NCI-H2196 (cell line): ENCODE results near the gene TRIO.
"Not testable (repeated sequence)": the region's sequence is repeated elsewhere in the genome, so short reads cannot be mapped to it uniquely, and the experiment has no call there.

Experiments
- DNase-seq: peaks from one replicate; lab custom pipeline; 2025; ENCODE audit not compliant: unreplicated experiment; lab: John Stamatoyannopoulos, UW

Gene TRIO

DNA sequence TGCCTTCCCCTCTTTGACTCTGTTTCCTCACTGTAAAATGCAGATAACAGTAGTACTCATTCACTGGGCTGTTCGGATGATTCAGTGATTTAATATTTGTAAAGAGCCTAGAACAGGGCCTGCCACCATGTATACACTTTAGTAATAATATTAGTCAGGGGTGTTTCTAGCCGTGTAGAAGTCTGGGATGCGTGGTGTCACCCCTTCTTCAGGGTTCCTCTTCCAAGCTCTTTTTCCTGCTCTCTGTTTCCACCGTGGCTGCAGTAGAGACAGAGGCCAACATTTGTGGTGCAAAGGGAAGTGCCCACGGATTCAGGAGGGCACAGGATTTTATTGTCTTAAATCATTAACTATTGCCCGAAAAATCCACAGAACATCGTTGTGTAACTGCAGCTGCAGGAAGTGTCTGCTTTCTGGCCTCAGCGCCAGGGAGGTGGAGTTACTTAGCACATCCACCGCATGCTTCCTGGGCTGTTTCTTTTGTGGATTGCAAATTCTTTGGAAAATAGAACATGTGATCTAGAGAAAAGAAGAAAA lies 61.7 kb downstream of the TRIO start:
- peak; percentile 64 for DNase-seq

DNA sequence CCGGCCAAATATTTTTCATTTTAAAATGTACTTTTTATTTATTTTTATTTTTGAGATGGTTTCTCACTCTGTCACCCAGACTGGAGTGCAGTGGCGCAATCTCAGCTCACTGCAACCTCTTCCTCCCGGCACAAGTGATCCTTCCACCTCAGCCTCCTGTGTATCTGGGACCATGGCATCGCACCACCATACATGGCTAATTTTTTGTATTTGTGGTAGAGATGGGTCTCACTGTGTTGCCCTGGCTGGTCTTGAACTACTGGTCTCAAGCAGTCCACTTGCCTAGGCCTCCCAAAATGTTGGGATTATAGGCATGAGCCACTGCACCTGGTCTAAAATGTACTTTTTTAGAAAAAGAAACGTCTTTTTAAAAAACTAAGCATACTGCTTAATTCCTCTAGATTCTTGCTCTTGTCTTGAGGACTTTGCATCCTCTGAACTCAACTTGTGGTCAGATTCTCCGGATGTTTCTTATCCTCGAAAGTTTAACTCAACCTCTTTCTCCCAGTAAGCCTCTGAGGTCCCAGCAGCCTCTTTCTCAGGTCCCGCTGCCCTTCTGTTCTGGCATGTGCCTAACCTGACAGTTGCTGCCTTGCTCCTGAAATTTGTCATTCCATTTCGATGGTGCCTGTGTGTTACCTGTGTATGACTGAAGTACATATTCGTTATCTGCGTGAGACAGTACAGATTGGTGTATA lies 63.0 kb downstream of the TRIO start:
- no peak for DNase-seq

GRCh38 chr5:14207428-14207827 lies 64.3 kb downstream of the TRIO start:
- DNase-seq = not testable (repeated sequence)

- peak; percentile 30 for DNase-seq
Measured at GRCh38 chr5:14208071-14209021, 65.2 kb downstream of the TRIO start.

GRCh38 chr5:14209222-14209822 lies 66.2 kb downstream of the TRIO start:
- DNase-seq = no peak

DNA sequence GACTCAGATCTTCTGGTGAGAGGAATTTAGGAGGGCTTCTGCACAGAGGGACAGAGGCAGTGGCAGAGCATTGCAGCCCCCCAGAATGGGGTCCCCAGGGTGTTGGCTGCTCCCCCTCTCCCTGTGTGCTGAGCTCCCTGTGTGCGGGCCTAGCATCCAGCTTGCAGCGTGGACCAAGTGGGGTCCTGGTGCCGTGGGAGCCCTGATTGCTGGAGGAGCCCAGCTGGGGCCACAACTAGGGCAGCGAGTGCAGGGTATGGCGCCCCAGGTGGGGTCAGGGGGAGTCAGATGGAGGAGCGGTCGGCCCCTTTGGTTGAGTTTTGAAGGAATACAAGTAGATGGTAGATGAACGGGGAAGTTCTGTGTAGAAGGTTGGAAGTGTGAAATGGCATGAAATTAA lies 66.7 kb downstream of the TRIO start:
- DNase-seq = no peak

DNA sequence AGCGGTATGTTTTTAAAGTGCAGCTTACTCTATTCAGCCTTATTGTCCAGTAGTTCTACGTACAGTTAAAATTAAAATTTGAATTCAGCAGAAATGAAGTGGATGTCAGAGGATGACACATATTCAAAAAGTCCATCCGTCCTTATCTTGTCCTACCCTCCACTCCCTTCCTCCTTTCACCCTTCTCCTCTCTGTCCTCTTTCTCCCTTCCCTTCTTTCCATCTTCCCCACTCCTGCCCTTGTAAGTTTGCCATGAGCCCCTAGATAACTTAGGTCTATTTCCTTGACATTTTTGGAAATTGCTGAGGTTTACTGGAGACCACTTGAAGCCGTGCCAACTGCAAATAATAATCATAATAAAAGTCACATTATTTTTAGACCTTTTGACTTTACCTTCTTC lies 67.6 kb downstream of the TRIO start:
- no peak for DNase-seq

- DNase-seq = no peak
Measured at GRCh38 chr5:14211818-14212803, 69.0 kb downstream of the TRIO start.

- no peak for DNase-seq
Measured at GRCh38 chr5:14212838-14213237, 69.7 kb downstream of the TRIO start.

- no peak for DNase-seq
Measured at GRCh38 chr5:14213253-14213652, 70.1 kb downstream of the TRIO start.

GRCh38 chr5:14213813-14214585 lies 70.9 kb downstream of the TRIO start:
- DNase-seq = no peak

GRCh38 chr5:14215901-14216300 lies 72.8 kb downstream of the TRIO start:
- DNase-seq = no peak

GRCh38 chr5:14216372-14216771 lies 73.2 kb downstream of the TRIO start:
- no peak for DNase-seq

DNA sequence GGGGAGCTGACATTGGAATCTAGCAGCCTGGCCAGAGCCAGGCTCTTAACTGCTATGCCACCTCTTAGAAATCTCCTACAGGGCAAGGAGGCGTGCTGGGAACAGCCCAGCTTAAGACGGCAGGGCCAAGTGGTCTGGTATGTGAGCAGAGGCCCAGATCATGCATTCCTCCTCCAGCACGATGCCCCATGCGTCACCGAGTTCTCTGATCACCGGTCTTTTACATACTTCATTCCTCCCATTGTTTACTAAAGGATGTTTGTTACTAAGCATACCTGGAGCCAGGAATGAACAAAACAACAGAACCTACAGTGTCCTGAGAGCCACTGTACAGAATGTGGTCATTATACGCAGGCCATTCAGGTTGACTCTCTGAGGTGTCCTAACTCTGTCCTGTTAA lies 73.8 kb downstream of the TRIO start:
- DNase-seq = no peak

GRCh38 chr5:14217587-14217986 lies 74.4 kb downstream of the TRIO start:
- DNase-seq = no peak

DNA sequence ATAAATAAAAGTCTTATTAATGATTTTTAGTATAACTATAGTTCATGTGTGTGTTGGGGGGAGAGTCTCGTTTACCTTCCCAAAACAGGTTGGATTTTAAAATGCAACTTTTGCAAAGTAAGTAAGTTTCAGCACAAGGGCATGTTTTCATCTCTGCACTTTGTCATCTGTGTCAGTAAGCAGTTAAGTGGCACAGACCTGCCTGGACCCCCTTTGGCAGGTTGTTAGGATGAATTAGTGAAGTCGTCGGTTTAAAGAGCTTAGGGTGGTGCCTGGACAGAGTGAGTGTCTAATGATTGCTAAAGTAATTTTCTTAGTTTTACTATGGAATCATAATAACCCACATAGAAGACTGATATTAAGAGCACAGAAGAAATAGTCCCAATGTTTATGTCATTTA lies 74.9 kb downstream of the TRIO start:
- no peak for DNase-seq

- no peak for DNase-seq
Measured at GRCh38 chr5:14218480-14218879, 75.3 kb downstream of the TRIO start.

- no peak for DNase-seq
Measured at GRCh38 chr5:14218897-14219573, 75.9 kb downstream of the TRIO start.
